ENCODE measurements around the gene CHDH. TPM values are rescaled to one million over a fixed set of nuclear protein-coding genes. Genes with fewer than 3 reads are reported as not detected.

Gene CHDH
- total RNA-seq, 1 donor from 2014 or later, result 0.60 TPM

DNA sequence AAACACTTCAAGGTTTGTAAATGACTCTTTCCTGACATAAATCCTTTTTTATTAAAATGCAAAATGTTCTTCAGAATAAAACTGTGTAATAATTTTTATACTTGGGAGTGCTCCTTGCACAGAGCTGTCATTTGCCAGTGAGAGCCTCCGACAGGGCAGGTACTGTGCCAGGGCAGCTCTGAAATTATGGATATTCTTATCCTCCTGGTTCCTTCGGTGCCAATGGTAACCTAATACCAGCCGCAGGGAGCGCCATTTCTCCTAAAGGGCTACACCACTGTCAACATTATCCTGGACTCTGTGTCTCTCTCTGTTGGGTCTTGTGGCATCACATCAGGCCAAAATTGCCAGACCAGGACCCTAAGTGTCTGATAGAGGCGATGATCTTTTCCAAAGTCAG, 33.0 kb downstream of the CHDH start:
- no peak overlapping the region for H3K4me3 Mint-ChIP-seq (ENCODE audit: unreplicated experiment)

DNA sequence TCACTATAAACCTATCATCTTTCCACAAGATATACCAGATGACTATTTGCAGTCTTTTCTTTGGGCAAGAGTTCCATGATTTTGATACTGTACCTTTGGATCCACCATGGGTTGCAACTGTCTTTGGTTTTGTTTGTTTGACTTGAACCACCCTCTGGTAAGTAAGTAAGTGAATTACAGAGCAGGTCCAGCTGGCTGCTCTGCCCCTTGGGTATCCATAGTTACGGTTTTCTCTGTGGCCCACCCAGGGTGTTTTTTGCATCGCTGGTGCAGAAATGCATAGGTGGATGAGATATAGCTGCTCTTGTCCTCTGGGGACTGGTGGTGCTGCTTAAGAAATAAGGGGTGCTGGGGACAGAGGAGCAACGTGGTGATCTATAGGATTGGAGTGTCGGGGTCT, 33.8 kb downstream of the CHDH start:
- Mint-ChIP-seq H3K9me3 (ENCODE audit: low read depth) (no peaks in the 10 kb centered on the region), H3K4me3 (ENCODE audit: unreplicated experiment) (no peak overlapping the region), H3K4me1 (ENCODE audit: low read depth) (no peaks in the 10 kb centered on the region), H3K27ac (ENCODE audit: unreplicated experiment) (no peak overlapping the region), H3K36me3 (ENCODE audit: low read depth) (no peaks in the 10 kb centered on the region), H3K27me3 (ENCODE audit: low read depth) (no peaks in the 10 kb centered on the region)
- no peak for DNase-seq (ENCODE audit: low spot score)
- no peak for TF ChIP-seq CTCF (IDR thresholded peaks at IDR 0.05)

More for the DNA sequence above, 33.0 kb downstream of the CHDH start:
- H3K27ac Mint-ChIP-seq (ENCODE audit: unreplicated experiment), result no peak overlapping the region
- no peaks in the 10 kb centered on the region for H3K36me3 Mint-ChIP-seq (ENCODE audit: low read depth)
- no peak for DNase-seq (ENCODE audit: low spot score)
- TF ChIP-seq CTCF (IDR thresholded peaks at IDR 0.05), result no peak
- no peaks in the 10 kb centered on the region for H3K9me3 Mint-ChIP-seq (ENCODE audit: low read depth)
- H3K27me3 Mint-ChIP-seq (ENCODE audit: low read depth), result no peaks in the 10 kb centered on the region
- no peaks in the 10 kb centered on the region for H3K4me1 Mint-ChIP-seq (ENCODE audit: low read depth)

DNA sequence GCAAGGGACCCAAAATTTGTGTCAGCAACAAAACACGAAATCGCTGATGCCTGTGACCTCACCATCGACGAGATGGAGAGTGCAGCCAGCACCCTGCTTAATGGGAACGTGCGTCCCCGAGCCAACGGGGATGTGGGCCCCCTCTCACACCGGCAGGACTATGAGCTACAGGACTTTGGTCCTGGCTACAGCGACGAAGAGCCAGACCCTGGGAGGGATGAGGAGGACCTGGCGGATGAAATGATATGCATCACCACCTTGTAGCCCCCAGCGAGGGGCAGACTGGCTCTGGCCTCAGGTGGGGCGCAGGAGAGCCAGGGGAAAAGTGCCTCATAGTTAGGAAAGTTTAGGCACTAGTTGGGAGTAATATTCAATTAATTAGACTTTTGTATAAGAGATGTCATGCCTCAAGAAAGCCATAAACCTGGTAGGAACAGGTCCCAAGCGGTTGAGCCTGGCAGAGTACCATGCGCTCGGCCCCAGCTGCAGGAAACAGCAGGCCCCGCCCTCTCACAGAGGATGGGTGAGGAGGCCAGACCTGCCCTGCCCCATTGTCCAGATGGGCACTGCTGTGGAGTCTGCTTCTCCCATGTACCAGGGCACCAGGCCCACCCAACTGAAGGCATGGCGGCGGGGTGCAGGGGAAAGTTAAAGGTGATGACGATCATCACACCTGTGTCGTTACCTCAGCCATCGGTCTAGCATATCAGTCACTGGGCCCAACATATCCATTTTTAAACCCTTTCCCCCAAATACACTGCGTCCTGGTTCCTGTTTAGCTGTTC, 34.9 kb downstream of the CHDH start:
- Mint-ChIP-seq H3K27me3 (ENCODE audit: low read depth) (no peaks in the 10 kb centered on the region), H3K27ac (ENCODE audit: unreplicated experiment) (no peak overlapping the region), H3K4me1 (ENCODE audit: low read depth) (peaks cover 7% of the 10 kb centered on the region), H3K36me3 (ENCODE audit: low read depth) (no peaks in the 10 kb centered on the region), H3K4me3 (ENCODE audit: unreplicated experiment) (no peak overlapping the region), H3K9me3 (ENCODE audit: low read depth) (no peaks in the 10 kb centered on the region)
- no peak for TF ChIP-seq CTCF (IDR thresholded peaks at IDR 0.05)
- DNase-seq (ENCODE audit: low spot score), result peak; percentile 86

- DNase-seq (ENCODE audit: low spot score), result peak; percentile 79
- H3K4me3 Mint-ChIP-seq (ENCODE audit: unreplicated experiment), result no peak overlapping the region
- no peaks in the 10 kb centered on the region for H3K27me3 Mint-ChIP-seq (ENCODE audit: low read depth)
- H3K9me3 Mint-ChIP-seq (ENCODE audit: low read depth), result no peaks in the 10 kb centered on the region
- no peaks in the 10 kb centered on the region for H3K36me3 Mint-ChIP-seq (ENCODE audit: low read depth)
- H3K4me1 Mint-ChIP-seq (ENCODE audit: low read depth), result peaks cover 17% of the 10 kb centered on the region
- TF ChIP-seq CTCF (IDR thresholded peaks at IDR 0.05), result no peak
- no peak overlapping the region for H3K27ac Mint-ChIP-seq (ENCODE audit: unreplicated experiment)
Measured at GRCh38 chr3:53809764-53810400, 36.3 kb downstream of the CHDH start.

- Mint-ChIP-seq H3K36me3 (ENCODE audit: low read depth) (no peaks in the 10 kb centered on the region), H3K4me1 (ENCODE audit: low read depth) (peaks cover 24% of the 10 kb centered on the region), H3K4me3 (ENCODE audit: unreplicated experiment) (no peak overlapping the region), H3K27me3 (ENCODE audit: low read depth) (no peaks in the 10 kb centered on the region), H3K27ac (ENCODE audit: unreplicated experiment) (no peak overlapping the region), H3K9me3 (ENCODE audit: low read depth) (no peaks in the 10 kb centered on the region)
- DNase-seq (ENCODE audit: low spot score), result peak; percentile 62
- no peak for TF ChIP-seq CTCF (IDR thresholded peaks at IDR 0.05)
Measured at GRCh38 chr3:53809267-53809666, 37.0 kb downstream of the CHDH start.
